Measurements from ENCODE around the gene YJEFN3. TPM values are rescaled to one million over a fixed set of nuclear protein-coding genes. Genes with fewer than 3 reads are reported as not detected.

The YJEFN3 gene
- total RNA-seq, 1 experiment from 2014 or later: 6.1 TPM

DNA sequence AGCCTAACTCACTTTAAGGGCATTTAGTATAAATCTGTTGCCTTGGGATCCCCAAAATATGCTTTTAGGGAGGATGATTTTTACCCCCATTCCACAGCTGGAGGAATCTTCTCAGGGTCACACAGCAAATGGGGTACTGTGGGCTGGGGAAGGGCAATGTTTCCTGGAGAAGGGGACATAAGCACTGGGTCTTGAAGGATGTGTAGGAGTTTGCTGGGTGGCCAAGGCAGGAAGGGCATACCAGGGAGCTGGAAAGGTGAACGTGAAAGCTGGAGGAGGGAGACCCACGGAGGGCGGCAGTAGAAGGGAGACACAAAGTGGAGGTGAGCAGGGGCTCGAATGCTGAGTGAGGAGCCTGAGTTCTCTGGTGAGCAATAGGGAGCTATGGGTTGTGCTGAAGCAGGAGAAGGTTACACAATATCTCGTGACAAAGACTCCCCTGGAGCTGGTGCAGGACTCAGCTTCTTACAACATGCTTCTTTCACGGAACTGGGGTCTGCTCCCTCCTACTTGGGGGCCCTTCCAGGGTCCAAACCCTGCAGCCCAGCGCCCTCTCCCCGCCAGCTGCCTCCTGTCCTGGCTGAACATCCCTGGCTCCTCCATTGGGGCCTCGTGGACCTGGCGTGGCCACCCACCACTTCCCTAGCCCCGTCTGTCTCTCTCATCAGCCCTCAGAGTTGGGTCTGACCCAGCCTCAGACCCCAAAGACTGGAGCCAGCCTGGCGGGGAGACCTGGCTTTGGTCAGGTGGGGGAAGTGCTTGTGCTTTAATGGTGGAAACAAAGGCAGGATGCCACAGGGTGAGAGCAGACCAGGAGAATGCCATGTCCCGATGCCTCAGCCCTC is 20.4 kb downstream of the YJEFN3 start:
- ChIA-PET POLR2A (no interaction called here), CTCF (interaction anchor here (0.7 kb wide), 1 partner anchor 17 kb away, joined by 3 read pairs; no protein-coding TSS in a partner anchor)
- intact Hi-C loops (cut with micrococcal nuclease; ENCODE audit: unreplicated experiment) (no loop called here), in situ Hi-C loops (cut with HindIII; ENCODE audit: low pct_unique_long_range_greater_than_20kb, low sequenced_read_pairs) (no loop called here)
- TF ChIP-seq, protein P1, sequence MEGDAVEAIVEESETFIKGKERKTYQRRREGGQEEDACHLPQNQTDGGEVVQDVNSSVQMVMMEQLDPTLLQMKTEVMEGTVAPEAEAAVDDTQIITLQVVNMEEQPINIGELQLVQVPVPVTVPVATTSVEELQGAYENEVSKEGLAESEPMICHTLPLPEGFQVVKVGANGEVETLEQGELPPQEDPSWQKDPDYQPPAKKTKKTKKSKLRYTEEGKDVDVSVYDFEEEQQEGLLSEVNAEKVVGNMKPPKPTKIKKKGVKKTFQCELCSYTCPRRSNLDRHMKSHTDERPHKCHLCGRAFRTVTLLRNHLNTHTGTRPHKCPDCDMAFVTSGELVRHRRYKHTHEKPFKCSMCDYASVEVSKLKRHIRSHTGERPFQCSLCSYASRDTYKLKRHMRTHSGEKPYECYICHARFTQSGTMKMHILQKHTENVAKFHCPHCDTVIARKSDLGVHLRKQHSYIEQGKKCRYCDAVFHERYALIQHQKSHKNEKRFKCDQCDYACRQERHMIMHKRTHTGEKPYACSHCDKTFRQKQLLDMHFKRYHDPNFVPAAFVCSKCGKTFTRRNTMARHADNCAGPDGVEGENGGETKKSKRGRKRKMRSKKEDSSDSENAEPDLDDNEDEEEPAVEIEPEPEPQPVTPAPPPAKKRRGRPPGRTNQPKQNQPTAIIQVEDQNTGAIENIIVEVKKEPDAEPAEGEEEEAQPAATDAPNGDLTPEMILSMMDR (IDR thresholded peaks at IDR 0.05): no peak
- TF ChIP-seq SIN3A (IDR thresholded peaks at IDR 0.05; ENCODE audit: borderline replicate concordance, insufficient read depth, low read depth, low read length): no peak
- TF ChIP-seq POLR2AphosphoS5 (IDR thresholded peaks at IDR 0.05; ENCODE audit: low read depth, low read length): no peak
- no peak for TF ChIP-seq TCF7L2 (IDR thresholded peaks at IDR 0.05; ENCODE audit: low read depth, low read length)
- TF ChIP-seq, protein P2, sequence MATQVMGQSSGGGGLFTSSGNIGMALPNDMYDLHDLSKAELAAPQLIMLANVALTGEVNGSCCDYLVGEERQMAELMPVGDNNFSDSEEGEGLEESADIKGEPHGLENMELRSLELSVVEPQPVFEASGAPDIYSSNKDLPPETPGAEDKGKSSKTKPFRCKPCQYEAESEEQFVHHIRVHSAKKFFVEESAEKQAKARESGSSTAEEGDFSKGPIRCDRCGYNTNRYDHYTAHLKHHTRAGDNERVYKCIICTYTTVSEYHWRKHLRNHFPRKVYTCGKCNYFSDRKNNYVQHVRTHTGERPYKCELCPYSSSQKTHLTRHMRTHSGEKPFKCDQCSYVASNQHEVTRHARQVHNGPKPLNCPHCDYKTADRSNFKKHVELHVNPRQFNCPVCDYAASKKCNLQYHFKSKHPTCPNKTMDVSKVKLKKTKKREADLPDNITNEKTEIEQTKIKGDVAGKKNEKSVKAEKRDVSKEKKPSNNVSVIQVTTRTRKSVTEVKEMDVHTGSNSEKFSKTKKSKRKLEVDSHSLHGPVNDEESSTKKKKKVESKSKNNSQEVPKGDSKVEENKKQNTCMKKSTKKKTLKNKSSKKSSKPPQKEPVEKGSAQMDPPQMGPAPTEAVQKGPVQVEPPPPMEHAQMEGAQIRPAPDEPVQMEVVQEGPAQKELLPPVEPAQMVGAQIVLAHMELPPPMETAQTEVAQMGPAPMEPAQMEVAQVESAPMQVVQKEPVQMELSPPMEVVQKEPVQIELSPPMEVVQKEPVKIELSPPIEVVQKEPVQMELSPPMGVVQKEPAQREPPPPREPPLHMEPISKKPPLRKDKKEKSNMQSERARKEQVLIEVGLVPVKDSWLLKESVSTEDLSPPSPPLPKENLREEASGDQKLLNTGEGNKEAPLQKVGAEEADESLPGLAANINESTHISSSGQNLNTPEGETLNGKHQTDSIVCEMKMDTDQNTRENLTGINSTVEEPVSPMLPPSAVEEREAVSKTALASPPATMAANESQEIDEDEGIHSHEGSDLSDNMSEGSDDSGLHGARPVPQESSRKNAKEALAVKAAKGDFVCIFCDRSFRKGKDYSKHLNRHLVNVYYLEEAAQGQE (IDR thresholded peaks at IDR 0.05; ENCODE audit: insufficient read depth in 1 of 2, low read depth in 2 of 2, low read length in 1 of 2): no peak
- no peaks in the 10 kb centered on the region for H3K27me3 ChIP-seq (ENCODE audit: control insufficient read depth, insufficient read depth, low read length)
- DNase-seq (ENCODE audit: low read depth, low spot score): no peak
- ATAC-seq: no peak
- H3K4me1 ChIP-seq (ENCODE audit: control insufficient read depth, insufficient read depth, low read length): no peaks in the 10 kb centered on the region
- no peaks in the 10 kb centered on the region for H3K36me3 ChIP-seq (ENCODE audit: control insufficient read depth, insufficient read depth, low read length)
- no peaks in the 10 kb centered on the region for H3K9me3 ChIP-seq (ENCODE audit: control insufficient read depth, insufficient read depth, low read depth, low read length)
- BruUV-seq (replicated peaks): no TSS peak
- no peak overlapping the region for H3K27ac ChIP-seq (ENCODE audit: low read length)
- H3K4me3 ChIP-seq (ENCODE audit: low read depth in 2 of 2, low read length in 2 of 2): no peak overlapping the region

DNA sequence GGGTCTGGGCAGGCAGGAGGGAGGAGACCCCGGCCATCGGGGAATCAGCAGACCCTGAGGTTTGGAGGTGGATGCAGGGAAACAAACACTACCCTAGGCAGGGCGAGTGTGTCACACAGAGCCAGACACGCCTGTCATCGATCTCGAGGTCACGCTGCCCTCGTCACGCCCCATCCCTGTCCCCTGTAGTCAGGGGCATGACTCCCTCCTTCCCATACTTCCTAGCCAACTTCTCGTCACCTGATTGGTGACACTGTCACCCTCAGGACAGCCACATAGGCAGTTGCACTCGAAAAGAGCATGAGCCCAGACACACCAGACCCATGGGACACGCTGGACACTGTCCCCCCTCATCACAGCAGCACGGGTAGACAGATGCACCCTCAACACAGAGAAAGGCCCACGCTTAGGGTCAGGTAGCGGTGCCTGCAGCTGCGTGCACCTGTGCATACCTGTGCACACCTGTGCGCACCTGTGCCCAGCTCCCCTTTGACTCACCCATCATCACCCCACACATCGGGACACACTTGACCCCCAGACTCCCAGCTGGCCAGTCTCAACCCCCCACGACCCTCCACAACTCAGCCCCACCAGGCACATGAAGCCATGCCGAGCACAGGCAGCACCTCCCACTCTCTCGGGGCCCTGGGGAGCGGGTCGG is 21.2 kb downstream of the YJEFN3 start:
- DNase-seq (ENCODE audit: low read depth, low spot score) (no peak), ATAC-seq (no peak)
- Histone ChIP-seq H3K9me3 (ENCODE audit: control insufficient read depth, insufficient read depth, low read depth, low read length) (no peaks in the 10 kb centered on the region), H3K4me3 (ENCODE audit: low read depth in 2 of 2, low read length in 2 of 2) (no peak overlapping the region), H3K36me3 (ENCODE audit: control insufficient read depth, insufficient read depth, low read length) (no peaks in the 10 kb centered on the region), H3K27me3 (ENCODE audit: control insufficient read depth, insufficient read depth, low read length) (no peaks in the 10 kb centered on the region), H3K27ac (ENCODE audit: low read length) (no peak overlapping the region), H3K4me1 (ENCODE audit: control insufficient read depth, insufficient read depth, low read length) (no peaks in the 10 kb centered on the region)
- ChIA-PET CTCF (no interaction called here), POLR2A (no interaction called here)
- TF ChIP-seq POLR2AphosphoS5 (IDR thresholded peaks at IDR 0.05; ENCODE audit: low read depth, low read length): no peak
- TF ChIP-seq TCF7L2 (IDR thresholded peaks at IDR 0.05; ENCODE audit: low read depth, low read length): no peak
- TF ChIP-seq, protein P1 (IDR thresholded peaks at IDR 0.05): no peak
- TF ChIP-seq, protein P2 (IDR thresholded peaks at IDR 0.05; ENCODE audit: insufficient read depth in 1 of 2, low read depth in 2 of 2, low read length in 1 of 2): no peak
- TF ChIP-seq SIN3A (IDR thresholded peaks at IDR 0.05; ENCODE audit: borderline replicate concordance, insufficient read depth, low read depth, low read length): no peak
- intact Hi-C loops (cut with micrococcal nuclease; ENCODE audit: unreplicated experiment) (no loop called here), in situ Hi-C loops (cut with HindIII; ENCODE audit: low pct_unique_long_range_greater_than_20kb, low sequenced_read_pairs) (no loop called here)
- BruUV-seq (replicated peaks): no TSS peak
